Upper lobe of right lung (tissue), 1 donor: ENCODE measurements around the gene VILL. TPM values are rescaled to one million over a fixed set of nuclear protein-coding genes. Genes with fewer than 3 reads are reported as not detected.

ENCODE experiments used
- ATAC-seq: fragments of 200-7000 bp; cut with Tn5 transposase; one replicate; pipeline ENCODE4 v1.9.1; 2020; ENCODE audit warnings: mild to moderate bottlenecking, moderate library complexity
- DNase-seq: peaks from one replicate; pipeline ENCODE4 v3.0.0-alpha.2; 2020
- H3K27ac ChIP-seq: fragments of 200-600 bp; one replicate; pipeline ENCODE4 v1.8.0; 2022
- H3K27me3 ChIP-seq: fragments of 200-600 bp; one replicate; pipeline ENCODE4 v1.8.0; 2022; ENCODE audit warnings: mild to moderate bottlenecking
- H3K36me3 ChIP-seq: fragments of 200-600 bp; one replicate; pipeline ENCODE4 v1.8.0; 2022
- H3K4me1 ChIP-seq: fragments of 200-600 bp; one replicate; pipeline ENCODE4 v1.8.0; 2022
- H3K4me3 ChIP-seq: fragments of 200-600 bp; one replicate; pipeline ENCODE4 v1.8.0; 2022; ENCODE audit warnings: mild to moderate bottlenecking
- H3K9me3 ChIP-seq: fragments of 200-600 bp; one replicate; pipeline ENCODE4 v1.8.0; 2022
- CTCF ChIP-seq: fragments of 200-600 bp; IDR thresholded peaks from one replicate; pipeline ENCODE4 v1.8.0; 2022; ENCODE audit warnings: antibody characterized with exemption
- intact Hi-C: fragments of 100-400 bp; cut with DNase I; formaldehyde crosslinking; loops from one replicate; pipeline ENCODE4 v1.11.0; 2022
- total RNA-seq: library from RNA; stranded (reverse); fragmentation: NEBNext Ultra II Directional; extraction: Animal tissue kit (Norgen Biotek cat#: 25700); gene quantifications from one replicate; pipeline ENCODE4 v1.2.1, GENCODE V29; 2021
- donor health status: DM: no; HTN: yes; CAD: no; lungs with severe emphysema.

Gene VILL
- total RNA-seq, 1 donor from 2014 or later: 8.9 TPM

GRCh38 chr3:37992271-37993066, 1.9 kb downstream of the VILL start:
- no peaks in the 10 kb centered on the region for H3K36me3 ChIP-seq
- H3K27ac ChIP-seq: peak overlapping the region; percentile 17
- H3K9me3 ChIP-seq: no peaks in the 10 kb centered on the region
- peaks cover 6% of the 10 kb centered on the region for H3K4me1 ChIP-seq
- no peak for TF ChIP-seq CTCF
- intact Hi-C loops: no loop called here
- peak; percentile 61 for DNase-seq
- no peak overlapping the region for H3K4me3 ChIP-seq
- peak; percentile 46 for ATAC-seq
- no peaks in the 10 kb centered on the region for H3K27me3 ChIP-seq

GRCh38 chr3:37993067-37993455, 2.5 kb downstream of the VILL start:
- no peak for TF ChIP-seq CTCF
- Histone ChIP-seq H3K9me3 (no peaks in the 10 kb centered on the region), H3K27me3 (no peaks in the 10 kb centered on the region), H3K27ac (peak overlapping the region; percentile 87), H3K36me3 (no peaks in the 10 kb centered on the region), H3K4me1 (peaks cover 11% of the 10 kb centered on the region), H3K4me3 (no peak overlapping the region)
- intact Hi-C loops: no loop called here
- ATAC-seq: no peak
- no peak for DNase-seq

- Histone ChIP-seq H3K4me3 (peak overlapping the region; percentile 59), H3K36me3 (no peaks in the 10 kb centered on the region), H3K4me1 (peaks cover 14% of the 10 kb centered on the region), H3K9me3 (no peaks in the 10 kb centered on the region), H3K27ac (peak overlapping the region; percentile 87), H3K27me3 (no peaks in the 10 kb centered on the region)
- intact Hi-C loops: no loop called here
- no peak for TF ChIP-seq CTCF
- no peak for ATAC-seq
- no peak for DNase-seq
Observed at GRCh38 chr3:37993460-37993819, 2.9 kb downstream of the VILL start.

DNA sequence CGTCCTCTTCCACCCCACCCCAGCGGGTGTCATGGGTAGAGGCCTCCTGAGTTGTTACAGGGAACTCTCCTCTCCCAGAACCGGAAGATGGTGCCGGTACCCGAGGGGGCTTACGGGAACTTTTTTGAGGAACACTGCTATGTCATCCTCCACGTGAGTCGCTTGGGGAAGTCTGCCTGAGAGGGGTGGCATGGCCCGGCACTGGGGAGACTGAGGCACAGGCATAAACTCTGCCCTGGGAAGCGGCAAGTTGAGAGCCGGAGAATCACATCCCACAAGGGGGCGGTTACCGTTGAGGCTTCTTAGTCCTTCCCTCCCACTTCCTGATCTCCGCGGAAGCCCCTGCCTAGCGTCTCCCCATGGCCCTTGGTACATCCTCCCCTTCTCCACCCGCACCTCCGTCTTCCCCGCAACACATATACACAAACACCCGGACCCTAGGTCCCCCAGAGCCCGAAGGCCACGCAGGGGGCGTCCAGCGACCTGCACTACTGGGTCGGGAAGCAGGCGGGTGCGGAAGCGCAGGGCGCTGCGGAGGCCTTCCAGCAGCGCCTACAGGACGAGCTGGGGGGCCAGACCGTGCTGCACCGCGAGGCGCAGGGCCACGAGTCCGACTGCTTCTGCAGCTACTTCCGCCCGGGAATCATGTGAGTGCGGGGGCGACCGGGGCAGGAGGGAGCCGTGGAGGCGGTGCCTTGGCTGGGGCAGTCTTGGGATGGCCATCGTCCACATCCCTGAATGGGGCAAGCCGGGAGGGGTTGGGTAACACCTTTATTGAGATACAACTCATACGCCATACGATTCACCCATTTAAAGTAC, 3.4 kb downstream of the VILL start:
- H3K27me3 ChIP-seq: no peaks in the 10 kb centered on the region
- intact Hi-C loops: no loop called here
- DNase-seq (peak; percentile 95), ATAC-seq (peak; percentile 69)
- peaks cover 17% of the 10 kb centered on the region for H3K4me1 ChIP-seq
- no peaks in the 10 kb centered on the region for H3K36me3 ChIP-seq
- no peaks in the 10 kb centered on the region for H3K9me3 ChIP-seq
- peak overlapping the region; percentile 59 for H3K4me3 ChIP-seq
- TF ChIP-seq CTCF: no peak
- H3K27ac ChIP-seq: peak overlapping the region; percentile 87

GRCh38 chr3:37994639-37994972, 4.0 kb downstream of the VILL start:
- Histone ChIP-seq H3K27ac (peak overlapping the region; percentile 87), H3K27me3 (no peaks in the 10 kb centered on the region), H3K4me1 (peaks cover 21% of the 10 kb centered on the region), H3K36me3 (no peaks in the 10 kb centered on the region), H3K4me3 (peak overlapping the region; percentile 59), H3K9me3 (no peaks in the 10 kb centered on the region)
- DNase-seq: no peak
- ATAC-seq: no peak
- no peak for TF ChIP-seq CTCF
- intact Hi-C loops: no loop called here
